Activated CD4-positive, CD25-positive, alpha-beta regulatory T cell treated with anti-CD3 and anti-CD28 coated beads, Interleukin-2, amount 50 U/mL, for 24 hours (primary cell): ENCODE measurements around the gene RINL.
"Not testable (repeated sequence)": the region's sequence is repeated elsewhere in the genome, so short reads cannot be mapped to it uniquely, and the experiment has no call there.

Experiments
- ATAC-seq, 2 donors: fragments of 150-1000 bp; cut with Tn5 transposase; one replicate each; pipeline ENCODE4 v1.10.0; 2021; ENCODE audit warnings: mild to moderate bottlenecking in 1 of 2, moderate library complexity in 1 of 2

RINL gene

GRCh38 chr19:38904581-38905539, 26.8 kb upstream of the RINL start:
- no peak for ATAC-seq

- no peak for ATAC-seq
Measured at GRCh38 chr19:38901683-38902082, 23.6 kb upstream of the RINL start.

- no peak for ATAC-seq
Measured at GRCh38 chr19:38900743-38901190, 22.7 kb upstream of the RINL start.

GRCh38 chr19:38900202-38900629, 22.1 kb upstream of the RINL start:
- no peak for ATAC-seq

GRCh38 chr19:38899447-38900201, 21.5 kb upstream of the RINL start, which contains the start of the genes NFKBIB and SIRT2:
Gene NFKBIB (plus strand): TSS chr19:38899969. CDS start chr19:38900033, 64 bp downstream.
Gene SIRT2 (minus strand): TSS chr19:38899618. CDS start chr19:38899521, 97 bp downstream.
- peak; percentile 92 to 94 for ATAC-seq

- no peak for ATAC-seq
Measured at GRCh38 chr19:38898788-38899446, 20.8 kb upstream of the RINL start.

GRCh38 chr19:38894968-38895367, 16.9 kb upstream of the RINL start:
- no peak for ATAC-seq

GRCh38 chr19:38893341-38893771, 15.3 kb upstream of the RINL start:
- no peak for ATAC-seq

GRCh38 chr19:38892841-38893240, 14.8 kb upstream of the RINL start:
- no peak for ATAC-seq

- ATAC-seq: no peak
Measured at GRCh38 chr19:38891771-38892170, 13.7 kb upstream of the RINL start.

GRCh38 chr19:38890686-38891085, 12.6 kb upstream of the RINL start:
- ATAC-seq: no peak

- no peak for ATAC-seq
Measured at GRCh38 chr19:38889803-38890202, 11.7 kb upstream of the RINL start.

GRCh38 chr19:38888876-38889275, 10.8 kb upstream of the RINL start:
- no peak for ATAC-seq

GRCh38 chr19:38884691-38885090, 6.6 kb upstream of the RINL start:
- not testable (repeated sequence) for ATAC-seq

GRCh38 chr19:38883286-38883685, 5.2 kb upstream of the RINL start:
- no peak for ATAC-seq

GRCh38 chr19:38880882-38881609, 3.0 kb upstream of the RINL start:
- ATAC-seq: no peak

GRCh38 chr19:38880076-38880881, 2.2 kb upstream of the RINL start:
- no peak for ATAC-seq

GRCh38 chr19:38879400-38879751, 1.3 kb upstream of the RINL start:
- ATAC-seq: no peak

- ATAC-seq: peak in 1 of 2 donors; percentile 11
Measured at GRCh38 chr19:38878575-38879399, 712 bp upstream of the RINL start.

- ATAC-seq: no peak
Measured at GRCh38 chr19:38875656-38876395, 2.2 kb downstream of the RINL start.
